IMR-90 (cell line): Measurements from ENCODE around the gene ARMH3. TPM values are rescaled to one million over a fixed set of nuclear protein-coding genes. Genes with fewer than 3 reads are reported as not detected.

Source experiments
- ATAC-seq: fragments of 200-7000 bp; cut with Tn5 transposase; 2 replicates; pipeline ENCODE4 v1.9.1; 2020; ENCODE audit warnings: low read depth, mild to moderate bottlenecking, moderate library complexity
- BruUV-seq: library from RNA; stranded (reverse); fragments of 400-500 nt; replicated peaks from 2 replicates; lab custom pipeline; 2021; lab: Mats Ljungman, UMichigan
- CTCF ChIA-PET: fragments of 300-600 bp; formaldehyde crosslinking; extraction: SDS; loops from one replicate; lab custom pipeline; 2021; ENCODE audit warnings: antibody characterized with exemption; lab: Yijun Ruan, JAX
- POLR2A ChIA-PET: fragments of 300-600 bp; sonication (Branson Sonifier 250); formaldehyde crosslinking; loops from one replicate; lab custom pipeline; 2022; ENCODE audit warnings: antibody characterized with exemption; ENCODE audit not compliant: unreplicated experiment; lab: Charles Lee
- DNase-seq: peaks from one replicate; pipeline ENCODE4 v3.0.0; 2013
- H2AFZ ChIP-seq: replicated peaks from 2 replicates; pipeline ENCODE3; 2013; ENCODE audit warnings: low read length, mild to moderate bottlenecking; ENCODE audit not compliant: poor library complexity
- H2AK5ac ChIP-seq: 2 replicates; pipeline ENCODE4 v1.6.1; 2013; ENCODE audit warnings: low read depth, low read length, inconsistent platforms
- H2AK9ac ChIP-seq: replicated peaks from 2 replicates; pipeline ENCODE3; 2013; ENCODE audit warnings: mild to moderate bottlenecking, low read depth, low read length, moderate library complexity; ENCODE audit not compliant: poor library complexity
- H2BK120ac ChIP-seq: 2 replicates; pipeline ENCODE4 v1.6.1; 2013; ENCODE audit warnings: low read depth, low read length, inconsistent platforms
- H2BK15ac ChIP-seq: 3 replicates; pipeline ENCODE4 v1.6.1; 2013; ENCODE audit warnings: low read depth, low read length, inconsistent platforms
- H2BK20ac ChIP-seq: 2 replicates; pipeline ENCODE4 v1.6.1; 2013; ENCODE audit warnings: low read depth, mild to moderate bottlenecking, inconsistent platforms, low read length, moderate library complexity
- H2BK5ac ChIP-seq: 2 replicates; pipeline ENCODE4 v1.6.1; 2013; ENCODE audit warnings: mild to moderate bottlenecking, low read depth, low read length, inconsistent platforms; ENCODE audit not compliant: poor library complexity, severe bottlenecking
- H3K14ac ChIP-seq: replicated peaks from 2 replicates; pipeline ENCODE4 v1.6.1; 2013; ENCODE audit warnings: low read depth, low read length, inconsistent platforms
- H3K18ac ChIP-seq: 2 replicates; pipeline ENCODE4 v1.6.1; 2013; ENCODE audit warnings: low read depth, low read length, control low read depth
- H3K23ac ChIP-seq: 2 replicates; pipeline ENCODE4 v1.6.1; 2013; ENCODE audit warnings: low read depth, low read length, inconsistent platforms
- H3K27ac ChIP-seq: 2 replicates; pipeline ENCODE4 v1.5.1; 2013; ENCODE audit warnings: mild to moderate bottlenecking, control low read depth, low read length; ENCODE audit not compliant: insufficient read depth
- H3K27me3 ChIP-seq: 2 replicates; pipeline ENCODE4 v1.6.1; 2013; ENCODE audit warnings: low read length; ENCODE audit not compliant: control insufficient read depth, insufficient read depth
- H3K36me3 ChIP-seq: 2 replicates; pipeline ENCODE4 v1.6.1; 2013; ENCODE audit warnings: low read length, mixed read lengths; ENCODE audit not compliant: control insufficient read depth, insufficient read depth
- H3K4ac ChIP-seq: 2 replicates; pipeline ENCODE4 v1.6.1; 2013; ENCODE audit warnings: low read depth, low read length, inconsistent platforms
- H3K4me1 ChIP-seq: 2 replicates; pipeline ENCODE4 v1.6.1; 2013; ENCODE audit warnings: low read length, mixed read lengths; ENCODE audit not compliant: control insufficient read depth, insufficient read depth
- H3K4me2 ChIP-seq: 2 replicates; pipeline ENCODE4 v1.6.1; 2013; ENCODE audit warnings: low read depth, mild to moderate bottlenecking, control low read depth, low read length, moderate library complexity
- H3K4me3 ChIP-seq: 2 replicates; pipeline ENCODE4 v1.5.1; 2013; ENCODE audit warnings: low read depth, mild to moderate bottlenecking, control low read depth, low read length, moderate library complexity; ENCODE audit not compliant: insufficient read depth
- H3K56ac ChIP-seq: 2 replicates; pipeline ENCODE4 v1.6.1; 2013; ENCODE audit warnings: low read length, inconsistent platforms; ENCODE audit not compliant: insufficient read depth; ENCODE audit errors: extremely low read depth
- H3K79me1 ChIP-seq, 2 experiments: 2 replicates each; pipeline ENCODE4 v1.6.1; 2013; ENCODE audit warnings: low read length in 2 of 2, inconsistent platforms in 1 of 2, low read depth in 1 of 2
- H3K9ac ChIP-seq: 2 replicates; pipeline ENCODE4 v1.6.1; 2013; ENCODE audit warnings: low read depth, low read length, control low read depth
- H3K9me1 ChIP-seq: 2 replicates; pipeline ENCODE4 v1.6.1; 2013; ENCODE audit warnings: low read length, inconsistent platforms; ENCODE audit not compliant: insufficient read depth
- H3K9me3 ChIP-seq: 2 replicates; pipeline ENCODE4 v1.6.1; 2013; ENCODE audit warnings: low read length; ENCODE audit not compliant: control insufficient read depth, insufficient read depth
- H4K20me1 ChIP-seq: 2 replicates; pipeline ENCODE4 v1.6.1; 2013; ENCODE audit warnings: low read length, inconsistent platforms; ENCODE audit not compliant: insufficient read depth
- H4K5ac ChIP-seq: 2 replicates; pipeline ENCODE4 v1.6.1; 2013; ENCODE audit warnings: mild to moderate bottlenecking, low read depth, low read length, control low read depth
- H4K8ac ChIP-seq, 2 experiments: 2 replicates each; pipeline ENCODE4 v1.6.1; 2013; ENCODE audit warnings: low read depth in 2 of 2, low read length in 2 of 2, control low read depth in 1 of 2, inconsistent platforms in 1 of 2
- H4K91ac ChIP-seq: 2 replicates; pipeline ENCODE4 v1.6.1; 2013; ENCODE audit warnings: low read depth, low read length, inconsistent platforms; ENCODE audit not compliant: insufficient read depth
- BHLHE40 ChIP-seq: fragments of 150-350 bp; IDR thresholded peaks from 2 replicates; pipeline ENCODE4 v1.6.1; 2016; ENCODE audit warnings: mild to moderate bottlenecking, low read depth, low read length
- CHD1 ChIP-seq: IDR thresholded peaks from 2 replicates; pipeline ENCODE4 v1.6.1; 2012; ENCODE audit warnings: low read depth, low read length, improper control_type of control experiment
- CTCF ChIP-seq: conservative IDR thresholded peaks from 2 replicates; pipeline ENCODE4 v1.5.1; 2012; ENCODE audit warnings: mild to moderate bottlenecking, low read depth, low read length, improper control_type of control experiment
- ELK1 ChIP-seq: fragments of 150-350 bp; IDR thresholded peaks from 2 replicates; pipeline ENCODE4 v1.6.1; 2016; ENCODE audit warnings: low read depth, mild to moderate bottlenecking, low read length, moderate library complexity, borderline replicate concordance
- FOS ChIP-seq: fragments of 150-350 bp; IDR thresholded peaks from 2 replicates; pipeline ENCODE4 v1.6.1; 2016; ENCODE audit warnings: low read depth, low read length
- MAFK ChIP-seq: IDR thresholded peaks from 2 replicates; pipeline ENCODE4 v1.6.1; 2012; ENCODE audit warnings: low read depth, low read length, improper control_type of control experiment
- MAZ ChIP-seq: IDR thresholded peaks from 2 replicates; pipeline ENCODE4 v1.6.1; 2012; ENCODE audit warnings: low read depth, mild to moderate bottlenecking, low read length, improper control_type of control experiment, moderate library complexity, borderline replicate concordance
- MXI1 ChIP-seq: IDR thresholded peaks from 2 replicates; pipeline ENCODE4 v1.6.1; 2012; ENCODE audit warnings: low read depth, mild to moderate bottlenecking, low read length, moderate library complexity, borderline replicate concordance
- NFE2L2 ChIP-seq: fragments of 150-350 bp; IDR thresholded peaks from 2 replicates; pipeline ENCODE4 v1.6.1; 2016; ENCODE audit warnings: low read depth, mild to moderate bottlenecking, low read length
- POLR2A ChIP-seq: IDR thresholded peaks from 2 replicates; pipeline ENCODE4 v1.6.1; 2012; ENCODE audit warnings: mild to moderate bottlenecking, low read depth, low read length
- RAD21 ChIP-seq: IDR thresholded peaks from 2 replicates; pipeline ENCODE4 v1.6.1; 2012; ENCODE audit warnings: low read length, improper control_type of control experiment
- RCOR1 ChIP-seq: IDR thresholded peaks from 2 replicates; pipeline ENCODE4 v1.6.1; 2012; ENCODE audit warnings: mild to moderate bottlenecking, low read length, improper control_type of control experiment; ENCODE audit not compliant: insufficient replicate concordance
- RFX5 ChIP-seq: IDR thresholded peaks from 2 replicates; pipeline ENCODE4 v1.8.0; 2012; ENCODE audit warnings: low read depth, mild to moderate bottlenecking, low read length, moderate library complexity
- SMC3 ChIP-seq: fragments of 150-350 bp; IDR thresholded peaks from 2 replicates; pipeline ENCODE4 v1.6.1; 2016; ENCODE audit warnings: low read depth, mild to moderate bottlenecking, antibody characterized with exemption, low read length, moderate library complexity
- USF2 ChIP-seq: fragments of 150-350 bp; IDR thresholded peaks from 2 replicates; pipeline ENCODE4 v1.6.1; 2017; ENCODE audit warnings: mild to moderate bottlenecking, antibody characterized with exemption, low read length, low read depth
- WGBS, 2 experiments: methylation state at CpG; one replicate each; pipeline versions ENCODE4 v1.1.5 to v1.1.7; 2013; ENCODE audit warnings: missing lambda C conversion rate in 2 of 2; ENCODE audit not compliant: insufficient read length in 1 of 2; ENCODE audit errors: extremely low coverage in 2 of 2; 5-methylcytosine and 5-hydroxymethylcytosine counted together
- dilution Hi-C: fragments of 300-500 bp; cut with HindIII; formaldehyde crosslinking; loops from one replicate; pipeline ENCODE4 v1.14.3; 2018; ENCODE audit warnings: low sequenced_read_pairs; ENCODE audit not compliant: unreplicated experiment
- in situ Hi-C: fragments of 300-500 bp; cut with MboI; formaldehyde crosslinking; loops from 3 replicates; pipeline ENCODE4 v1.14.3; 2019; ENCODE audit warnings: low sequenced_read_pairs, inconsistent platforms, mixed read lengths
- intact Hi-C: fragments of 100-400 bp; cut with micrococcal nuclease; formaldehyde crosslinking; loops from 2 replicates; pipeline ENCODE4 v1.10.0; 2022
- polyA plus RNA-seq, 3 experiments: library from polyadenylated mRNA; depleted of rRNA; stranded (reverse); fragments of >200 nt; gene quantifications; 2 replicates each; pipeline ENCODE4 v1.2.3, GENCODE V29; 2012; ENCODE audit warnings: low replicate concordance in 1 of 3
- total RNA-seq: library from RNA; depleted of rRNA; stranded (reverse); fragments of >200 nt; gene quantifications from 2 replicates; pipeline ENCODE4 v1.2.3, GENCODE V29; 2012

Gene ARMH3
- total and polyA plus RNA-seq, 2 of the 4 experiments (the other 2 are of a cell fraction): 12.1 to 13.1 TPM

GRCh38 chr10:101895781-101896180 lies 160.2 kb downstream of the ARMH3 start:
- TF ChIP-seq MAFK (no peak), ELK1 (no peak), SMC3 (no peak), RCOR1 (no peak), CTCF (no peak), POLR2A (no peak), MAZ (no peak), MXI1 (no peak), USF2 (no peak), CHD1 (no peak), NFE2L2 (no peak), FOS (no peak), BHLHE40 (no peak), RFX5 (no peak), RAD21 (no peak)
- Histone ChIP-seq H4K8ac (no peak overlapping the region), H4K20me1 (peaks cover 12% of the 10 kb centered on the region), H3K36me3 (no peaks in the 10 kb centered on the region), H3K4me2 (no peak overlapping the region), H2BK15ac (no peak overlapping the region), H2AK9ac (no peak overlapping the region), H2BK5ac (no peak overlapping the region), H3K27ac (no peak overlapping the region), H3K18ac (no peak overlapping the region), H3K27me3 (no peaks in the 10 kb centered on the region), H2AK5ac (no peak overlapping the region), H3K4me1 (peaks cover 9% of the 10 kb centered on the region), H3K9me3 (no peaks in the 10 kb centered on the region), H4K91ac (no peak overlapping the region), H2BK120ac (no peak overlapping the region), H3K4ac (no peak overlapping the region), H3K4me3 (no peak overlapping the region), H2BK20ac (no peak overlapping the region), H3K23ac (no peak overlapping the region), H3K9me1 (peaks cover 4% of the 10 kb centered on the region), H2AFZ (no peak overlapping the region), H3K14ac (no peak overlapping the region), H3K9ac (no peak overlapping the region), H4K5ac (no peak overlapping the region), H3K56ac (no peak overlapping the region), H3K79me1 (peaks cover 0 to 15% of the 10 kb centered on the region in 2 experiments; a peak in 3 of 4 replicates)
- ATAC-seq (no peak), DNase-seq (no peak)
- dilution Hi-C loops (no loop called here), in situ Hi-C loops (no loop called here), intact Hi-C loops (no loop called here)
- CTCF ChIA-PET: no interaction called here
- no CpG with 5 or more reads among the region's 4 CpGs for WGBS, 2 experiments
- no TSS peak for BruUV-seq
- POLR2A ChIA-PET: no interaction called here
